T-helper 1 cell treated with Interleukin-12 subunit alpha and Interleukin-12 subunit beta and Interleukin-4 antibody, amounts not matched to agents 30 ng/mL and 1 ng/mL, for 36 hours (primary cell): ENCODE measurements around the gene DNMT3A. TPM values are rescaled to one million over a fixed set of nuclear protein-coding genes. Genes with fewer than 3 reads are reported as not detected.

Experiments
- intact Hi-C: fragments of 100-400 bp; cut with micrococcal nuclease; formaldehyde crosslinking; loops from one replicate; pipeline ENCODE4 v1.15.1; 2024
- total RNA-seq: library from RNA; stranded (reverse); gene quantifications from 2 replicates; pipeline ENCODE4 v1.2.3, GENCODE V29; 2022

Gene DNMT3A
- total RNA-seq, 1 donor from 2014 or later, result 80.6 TPM

- intact Hi-C loops, result no loop called here
Observed at GRCh38 chr2:25347846-25348245, 6.1 kb upstream of the DNMT3A start.

- intact Hi-C loops, result no loop called here
Observed at GRCh38 chr2:25347205-25347815, 5.6 kb upstream of the DNMT3A start.

GRCh38 chr2:25343187-25343825 lies 1.6 kb upstream of the DNMT3A start:
- intact Hi-C loops, result no loop called here

- intact Hi-C loops, result loop anchor here (1.0 kb wide), 8 partner anchors 20 to 225 kb away; no protein-coding TSS in a partner anchor
Observed at GRCh38 chr2:25342372-25343186, 854 bp upstream of the DNMT3A start.

- intact Hi-C loops, result no loop called here
Observed at GRCh38 chr2:25341011-25341727, 556 bp downstream of the DNMT3A start.

- intact Hi-C loops, result no loop called here
Observed at GRCh38 chr2:25340181-25340921, 1.4 kb downstream of the DNMT3A start.

- intact Hi-C loops, result no loop called here
Observed at GRCh38 chr2:25339791-25340180, 1.9 kb downstream of the DNMT3A start.

- intact Hi-C loops, result no loop called here
Observed at GRCh38 chr2:25339211-25339674, 2.5 kb downstream of the DNMT3A start.

GRCh38 chr2:25338401-25338800 lies 3.3 kb downstream of the DNMT3A start:
- intact Hi-C loops, result no loop called here

- intact Hi-C loops, result no loop called here
Observed at GRCh38 chr2:25337891-25338290, 3.8 kb downstream of the DNMT3A start.

- intact Hi-C loops, result no loop called here
Observed at GRCh38 chr2:25337276-25337675, 4.4 kb downstream of the DNMT3A start.

GRCh38 chr2:25336383-25336841 lies 5.3 kb downstream of the DNMT3A start:
- intact Hi-C loops, result no loop called here

- intact Hi-C loops, result no loop called here
Observed at GRCh38 chr2:25335971-25336370, 5.8 kb downstream of the DNMT3A start.

GRCh38 chr2:25335204-25335603 lies 6.5 kb downstream of the DNMT3A start:
- intact Hi-C loops, result no loop called here

- intact Hi-C loops, result no loop called here
Observed at GRCh38 chr2:25334482-25334881, 7.2 kb downstream of the DNMT3A start.

GRCh38 chr2:25333981-25334380 lies 7.7 kb downstream of the DNMT3A start:
- intact Hi-C loops, result no loop called here

GRCh38 chr2:25332571-25332970 lies 9.2 kb downstream of the DNMT3A start:
- intact Hi-C loops, result no loop called here

GRCh38 chr2:25331686-25332365 lies 9.9 kb downstream of the DNMT3A start:
- intact Hi-C loops, result no loop called here

- intact Hi-C loops, result no loop called here
Observed at GRCh38 chr2:25330937-25331336, 10.8 kb downstream of the DNMT3A start.

GRCh38 chr2:25330273-25330672 lies 11.5 kb downstream of the DNMT3A start:
- intact Hi-C loops, result no loop called here
